Stimulated activated CD4-positive, alpha-beta T cell treated with anti-CD3 and anti-CD28 coated beads, Interleukin-2, amount 100 ng/mL, for 48 hours (primary cell): ENCODE measurements around the gene PLXNA2.

Experiments
- DNase-seq, 2 donors: peaks; one replicate each; pipeline ENCODE4 v3.0.0-alpha.2; 2020

Gene PLXNA2

GRCh38 chr1:208083715-208084085 is 160.5 kb downstream of the PLXNA2 start:
- no peak for DNase-seq

- no peak for DNase-seq
Measured at GRCh38 chr1:208083016-208083714, 161.0 kb downstream of the PLXNA2 start.

GRCh38 chr1:208081972-208082371 is 162.2 kb downstream of the PLXNA2 start:
- no peak for DNase-seq

DNA sequence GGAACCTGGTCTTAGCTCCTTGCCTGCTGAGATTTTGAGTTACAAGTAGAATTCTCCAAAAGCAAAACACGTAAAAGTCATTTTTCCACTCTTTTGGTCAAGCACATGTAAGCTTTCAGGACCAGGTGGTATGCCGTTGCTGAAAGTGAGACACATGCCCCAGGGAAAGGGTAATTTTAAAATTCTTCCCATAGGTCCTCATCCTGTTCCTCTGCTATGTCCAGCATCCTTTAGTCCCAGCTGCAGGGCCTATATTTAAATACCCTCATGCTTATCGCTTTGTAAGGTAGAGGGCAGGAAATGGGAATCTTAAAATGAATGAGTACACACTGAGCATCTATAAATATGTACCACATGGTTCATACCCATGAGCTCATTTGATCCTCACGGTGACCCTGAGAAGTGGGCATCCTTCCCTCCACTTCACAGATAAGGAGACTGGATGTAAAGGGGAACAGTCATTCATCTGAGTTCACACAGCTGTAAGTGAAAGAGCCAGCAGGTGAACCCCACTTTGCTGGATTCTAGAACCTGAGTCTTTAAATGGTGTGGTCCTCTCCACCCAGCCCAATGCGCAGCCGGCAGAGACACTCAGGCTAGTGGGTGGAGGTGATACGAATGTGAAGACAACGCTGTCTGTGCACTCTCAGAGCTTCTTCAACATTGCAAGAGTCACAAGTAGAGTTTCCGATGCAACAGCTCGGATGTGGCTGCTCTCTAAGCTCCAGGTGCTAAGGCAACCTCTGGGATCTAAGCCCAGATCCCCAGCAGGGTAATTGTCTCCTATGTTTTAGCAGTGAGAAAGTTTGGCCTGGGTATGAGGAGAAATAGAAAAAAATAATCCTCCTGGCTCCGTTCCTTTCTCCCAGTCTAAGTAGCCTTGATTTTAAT is 163.5 kb downstream of the PLXNA2 start:
- no peak for DNase-seq

DNA sequence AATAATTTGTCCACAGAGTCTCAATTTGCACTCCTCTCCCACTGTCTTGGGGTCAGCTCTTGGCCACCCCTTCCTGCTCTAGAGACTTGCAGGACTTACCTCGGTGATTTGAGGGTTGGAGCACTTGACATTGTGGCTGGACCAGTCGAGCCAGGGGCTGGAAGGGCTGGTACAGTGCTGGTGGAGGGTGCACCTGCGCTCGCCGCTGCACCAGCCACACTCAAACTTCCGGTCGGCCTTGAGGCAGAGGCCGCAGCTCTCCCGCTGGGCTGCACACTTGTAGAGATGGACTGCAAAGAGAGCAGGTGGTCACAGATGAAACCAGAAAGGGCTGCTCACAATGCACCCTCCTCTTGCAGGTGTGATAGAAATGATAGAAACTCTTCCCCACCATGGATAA is 165.0 kb downstream of the PLXNA2 start:
- DNase-seq: no peak

DNA sequence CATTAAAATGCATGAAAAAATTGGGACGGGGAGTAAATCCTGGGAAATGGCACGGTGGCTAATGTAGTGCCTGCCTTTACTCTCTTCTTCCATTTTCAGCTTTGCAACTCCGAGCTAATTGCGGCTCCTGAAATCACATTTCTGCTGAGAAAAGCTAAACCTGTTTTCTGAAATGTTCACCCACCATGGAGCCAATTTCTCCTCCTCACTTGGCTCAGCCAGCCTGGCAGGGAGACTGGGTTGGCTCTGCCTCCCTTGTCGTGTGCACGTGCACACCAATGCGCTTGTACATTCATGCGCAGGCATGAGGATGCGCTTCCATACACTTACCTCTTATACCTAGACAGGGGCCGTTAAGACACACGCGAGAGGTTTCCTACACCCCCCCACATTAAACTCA is 165.4 kb downstream of the PLXNA2 start:
- no peak for DNase-seq

GRCh38 chr1:208077232-208078075 is 166.7 kb downstream of the PLXNA2 start:
- no peak for DNase-seq

- DNase-seq: no peak
Measured at GRCh38 chr1:208074353-208074752, 169.8 kb downstream of the PLXNA2 start.

- DNase-seq: no peak
Measured at GRCh38 chr1:208071435-208072031, 172.7 kb downstream of the PLXNA2 start.

DNA sequence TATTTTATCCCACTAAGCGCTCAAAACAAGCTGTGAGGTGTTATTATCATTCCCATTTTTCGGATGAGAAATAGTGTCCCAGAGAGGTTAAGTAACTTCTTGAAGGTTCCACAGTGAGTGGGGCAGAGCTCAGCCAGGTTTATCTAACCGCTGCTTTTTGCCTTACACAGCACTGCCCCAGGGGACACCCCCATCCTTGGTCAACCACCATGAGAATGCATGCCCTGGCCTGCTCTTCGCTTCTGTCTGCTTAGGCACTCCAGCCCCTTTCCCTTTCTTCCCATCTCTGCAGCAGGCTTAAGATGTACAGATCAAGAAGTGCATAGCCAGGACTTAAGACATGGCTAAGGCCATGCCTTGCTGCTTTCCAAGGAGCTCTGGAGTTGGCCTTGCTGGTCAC is 174.3 kb downstream of the PLXNA2 start:
- DNase-seq: no peak

GRCh38 chr1:208069317-208069716 is 174.9 kb downstream of the PLXNA2 start:
- DNase-seq: no peak

GRCh38 chr1:208068908-208069307 is 175.3 kb downstream of the PLXNA2 start:
- DNase-seq: no peak

DNA sequence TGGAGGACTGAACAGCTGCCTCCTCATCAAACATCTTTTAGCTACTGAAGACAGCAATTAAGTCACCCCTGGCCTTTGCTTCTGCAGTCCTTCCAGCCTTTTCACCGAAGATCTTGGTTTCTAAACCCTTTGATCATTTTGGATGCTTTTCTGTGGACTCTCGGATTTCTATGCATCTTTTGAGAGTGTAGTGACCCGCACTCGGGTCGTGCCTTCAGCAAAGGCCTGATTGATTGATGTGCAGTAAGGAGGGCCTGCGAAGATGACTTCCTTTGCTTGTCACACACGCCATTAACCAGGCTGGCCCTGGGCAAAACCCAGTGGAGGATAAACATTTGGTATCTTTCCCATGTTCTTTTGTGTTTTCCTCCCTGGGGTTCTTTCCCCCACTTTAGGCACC is 175.8 kb downstream of the PLXNA2 start:
- DNase-seq: no peak

- no peak for DNase-seq
Measured at GRCh38 chr1:208066583-208066982, 177.6 kb downstream of the PLXNA2 start.

DNA sequence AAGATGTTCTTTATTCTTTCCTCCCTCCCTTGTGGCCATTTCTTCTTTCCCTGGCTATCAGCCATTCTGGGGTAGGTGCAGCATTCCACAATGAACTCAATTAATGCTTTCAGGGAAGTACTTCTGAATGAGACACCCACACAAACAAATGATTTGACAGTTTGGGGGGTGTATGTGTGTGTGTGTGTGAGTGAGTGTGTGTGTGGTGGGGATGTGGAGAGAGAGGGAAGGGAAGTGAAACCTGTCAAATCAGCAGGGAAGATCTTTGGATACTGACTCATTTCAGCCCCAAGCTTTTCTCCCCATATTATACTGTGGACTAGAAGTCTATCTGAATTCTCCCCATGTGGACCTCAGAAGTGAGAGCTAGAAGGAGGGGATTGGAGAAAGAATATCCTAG is 178.3 kb downstream of the PLXNA2 start:
- no peak for DNase-seq

DNA sequence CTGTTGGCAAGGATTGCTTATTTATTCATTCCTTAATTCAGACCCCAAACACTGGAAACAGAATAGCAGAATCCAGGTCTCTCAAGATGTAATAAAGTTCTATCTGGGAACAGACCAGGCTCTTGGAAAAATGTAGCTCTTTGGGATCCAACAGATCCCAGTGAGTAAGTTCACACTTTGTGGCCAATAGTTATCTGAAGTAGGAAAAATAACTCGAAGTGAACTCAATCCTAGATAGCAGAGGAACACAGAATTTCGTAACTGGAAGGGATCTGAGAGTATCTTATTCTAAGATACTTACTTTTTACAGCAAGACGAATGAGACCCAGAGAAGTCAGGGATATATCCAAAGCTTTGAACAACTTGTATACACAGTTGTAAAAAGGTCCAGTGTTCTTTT is 182.6 kb downstream of the PLXNA2 start:
- no peak for DNase-seq

GRCh38 chr1:208061118-208061517 is 183.1 kb downstream of the PLXNA2 start:
- DNase-seq: no peak

- no peak for DNase-seq
Measured at GRCh38 chr1:208060215-208060869, 183.8 kb downstream of the PLXNA2 start.

GRCh38 chr1:208059409-208060001 is 184.7 kb downstream of the PLXNA2 start:
- no peak for DNase-seq

DNA sequence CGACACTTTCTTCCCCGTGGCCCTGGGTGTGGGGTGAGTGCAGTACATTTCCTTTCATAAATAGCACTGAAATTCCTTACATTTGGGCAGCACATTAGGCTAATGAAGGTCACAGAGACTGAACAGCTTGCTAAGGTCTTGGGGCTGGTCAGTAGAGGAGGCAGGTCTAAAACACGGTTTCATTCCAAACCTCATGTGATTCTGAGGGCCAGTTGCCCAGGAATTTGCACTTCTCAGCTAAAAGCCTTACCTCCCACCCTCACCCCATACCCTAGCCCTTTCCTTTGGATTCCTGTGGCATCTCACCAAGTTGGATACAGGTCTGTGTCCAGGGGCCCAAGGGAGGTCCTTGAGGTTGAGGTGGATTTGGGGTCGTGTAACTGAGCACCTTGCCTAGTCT is 185.4 kb downstream of the PLXNA2 start:
- no peak for DNase-seq

GRCh38 chr1:208058267-208058666 is 185.9 kb downstream of the PLXNA2 start:
- DNase-seq: no peak

GRCh38 chr1:208057056-208057455 is 187.1 kb downstream of the PLXNA2 start:
- no peak for DNase-seq
